GM18519 (cell line): ENCODE data around the gene KCNJ14.

Experiments
- ATAC-seq: cut with Tn5 transposase; IDR thresholded peaks from one replicate; pipeline ENCODE4 v1.9.1; 2021; ENCODE audit warnings: mild to moderate bottlenecking, moderate library complexity; ENCODE audit not compliant: unreplicated experiment, low FRiP score

The KCNJ14 gene

DNA sequence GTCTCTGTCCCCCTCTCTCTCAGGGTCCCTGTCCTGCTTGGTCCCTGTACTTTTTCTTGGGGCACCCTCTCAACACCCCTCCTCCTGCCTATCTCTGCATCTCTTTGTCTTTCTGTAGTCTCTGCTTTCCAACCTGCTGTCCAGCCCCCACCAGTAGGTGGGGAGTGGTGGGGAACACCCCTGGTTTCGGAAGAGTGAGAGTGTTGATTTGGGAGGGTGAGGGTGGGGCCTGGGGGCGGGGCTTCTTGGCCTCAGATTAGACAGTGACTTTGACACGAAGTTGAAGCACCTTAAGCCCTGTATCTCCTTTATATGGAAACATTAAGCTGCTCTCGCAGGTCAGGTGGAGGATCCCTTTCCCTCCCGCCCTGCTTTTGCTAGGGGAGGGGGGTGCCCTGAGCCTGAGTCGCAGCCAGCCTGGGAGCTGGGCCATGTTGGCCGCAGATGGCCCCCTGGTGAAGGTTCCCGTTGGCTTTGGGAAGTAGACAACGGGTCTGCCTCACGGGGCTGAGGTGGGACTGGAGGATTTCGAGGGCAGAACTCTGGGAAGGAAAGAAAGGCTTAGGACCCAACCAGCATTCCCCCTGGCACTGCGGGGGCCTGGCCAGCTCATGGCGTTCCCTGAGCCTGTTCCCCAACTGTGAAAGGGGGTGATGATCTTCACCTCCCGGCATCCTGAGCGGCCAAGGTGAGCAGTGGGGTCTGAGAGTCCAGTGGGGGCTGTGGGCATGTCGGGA is at the start of gene KCNJ14:
Gene KCNJ14, plus strand, starts transcription at position 404 of the 737 bp plus-strand sequence. CDS start 6,151 bp downstream, outside the sequence.
- no peak for ATAC-seq

- no peak for ATAC-seq
Measured at GRCh38 chr19:48405850-48406249, 49.5 kb upstream of the KCNJ14 start.

DNA sequence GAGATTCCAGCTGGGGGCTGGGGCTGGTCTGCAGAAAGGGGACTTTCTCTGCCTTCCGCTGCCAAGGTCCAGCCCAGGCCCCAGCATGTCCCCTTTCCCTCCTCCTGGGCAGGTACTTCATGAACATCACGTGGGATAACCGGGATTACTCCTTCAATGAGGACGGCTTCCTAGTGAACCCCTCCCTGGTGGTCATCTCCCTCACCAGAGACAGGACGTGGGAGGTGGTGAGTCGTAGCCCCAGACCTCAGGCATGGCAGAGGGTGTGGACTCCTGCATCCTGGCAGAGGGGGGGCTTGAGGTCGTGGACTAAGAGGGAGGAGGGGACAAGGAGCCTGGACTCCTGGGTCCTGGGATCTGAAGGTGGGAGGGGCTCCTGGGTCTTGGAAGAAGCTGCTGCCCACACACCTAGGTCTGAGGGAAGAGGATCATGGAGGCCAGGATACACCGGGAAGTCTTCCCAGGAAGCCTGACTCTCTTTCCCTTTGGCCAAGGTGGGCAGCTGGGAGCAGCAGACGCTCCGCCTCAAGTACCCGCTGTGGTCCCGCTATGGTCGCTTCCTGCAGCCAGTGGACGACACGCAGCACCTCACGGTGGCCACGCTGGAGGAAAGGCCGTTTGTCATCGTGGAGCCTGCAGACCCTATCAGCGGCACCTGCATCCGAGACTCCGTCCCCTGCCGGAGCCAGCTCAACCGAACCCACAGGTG is 41.3 kb upstream of the KCNJ14 start:
- ATAC-seq: no peak

GRCh38 chr19:48415395-48415794 is 40.0 kb upstream of the KCNJ14 start:
- ATAC-seq: no peak

GRCh38 chr19:48415806-48416221 is 39.6 kb upstream of the KCNJ14 start:
- no peak for ATAC-seq

DNA sequence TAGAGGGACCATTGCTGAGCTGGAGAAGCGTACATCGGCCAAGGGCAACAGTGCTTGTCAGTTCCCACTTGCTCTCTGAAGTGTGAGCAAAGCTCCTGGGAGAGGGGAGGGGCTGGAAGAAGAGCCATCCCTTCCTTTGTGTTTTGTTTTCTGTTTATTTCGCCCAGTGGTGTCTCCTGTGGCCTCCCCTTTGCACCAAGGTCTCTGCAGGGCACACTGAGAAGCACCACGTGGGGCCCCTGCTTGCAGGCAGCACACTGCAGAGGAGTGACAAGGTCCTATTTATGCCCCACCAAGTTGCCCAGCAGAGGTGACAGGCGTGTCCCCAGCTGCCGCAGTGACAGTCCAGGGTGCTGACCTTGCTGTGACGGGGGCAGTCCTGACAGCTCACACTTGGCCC is 38.0 kb upstream of the KCNJ14 start:
- no peak for ATAC-seq

GRCh38 chr19:48418317-48419064 is 36.9 kb upstream of the KCNJ14 start:
- no peak for ATAC-seq

- no peak for ATAC-seq
Measured at GRCh38 chr19:48419158-48419920, 36.0 kb upstream of the KCNJ14 start.

DNA sequence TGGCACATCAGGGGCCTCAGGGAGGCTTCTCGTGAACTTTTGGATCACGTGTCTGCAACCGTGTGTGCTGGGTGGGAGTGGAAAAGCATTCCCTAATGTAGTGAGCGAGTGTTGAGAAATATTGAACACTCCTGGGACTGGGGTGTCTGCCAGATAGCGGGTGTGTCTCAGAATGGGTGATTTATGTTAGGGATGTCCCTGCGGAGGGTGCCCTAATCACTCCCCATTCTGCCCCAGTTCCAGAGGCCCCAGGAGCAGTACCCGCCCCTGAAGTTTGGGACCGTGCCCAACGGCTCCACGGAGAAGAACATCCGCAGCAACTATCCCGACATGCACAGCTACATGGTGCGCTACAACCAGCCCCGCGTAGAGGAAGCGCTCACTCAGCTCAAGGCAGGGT is 33.8 kb upstream of the KCNJ14 start:
- no peak for ATAC-seq

DNA sequence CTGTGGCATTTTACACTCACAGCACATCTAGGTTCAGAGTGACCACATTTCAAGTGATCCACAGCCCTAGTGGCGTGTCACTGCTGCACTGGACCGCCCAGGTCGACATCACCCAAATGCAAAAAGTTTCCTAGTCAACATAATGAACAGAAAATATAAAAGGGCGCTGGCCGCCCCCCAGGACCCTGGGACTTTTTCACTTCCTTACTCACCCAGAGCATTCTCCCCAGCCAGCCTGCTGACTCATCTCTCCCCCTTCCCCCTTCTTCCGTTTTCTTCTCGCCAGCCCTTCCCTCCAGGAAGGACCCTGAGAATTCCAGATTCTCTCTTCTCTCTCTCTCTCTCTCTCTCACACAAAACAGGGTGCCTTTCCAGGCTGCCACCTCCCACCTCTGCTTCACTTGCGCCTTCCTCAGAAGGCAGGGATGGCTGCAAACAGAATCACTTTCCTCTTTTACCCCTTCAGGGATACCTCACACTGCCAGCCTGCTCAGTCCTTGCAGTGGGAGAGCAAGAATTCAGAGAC is 30.6 kb upstream of the KCNJ14 start:
- no peak for ATAC-seq

DNA sequence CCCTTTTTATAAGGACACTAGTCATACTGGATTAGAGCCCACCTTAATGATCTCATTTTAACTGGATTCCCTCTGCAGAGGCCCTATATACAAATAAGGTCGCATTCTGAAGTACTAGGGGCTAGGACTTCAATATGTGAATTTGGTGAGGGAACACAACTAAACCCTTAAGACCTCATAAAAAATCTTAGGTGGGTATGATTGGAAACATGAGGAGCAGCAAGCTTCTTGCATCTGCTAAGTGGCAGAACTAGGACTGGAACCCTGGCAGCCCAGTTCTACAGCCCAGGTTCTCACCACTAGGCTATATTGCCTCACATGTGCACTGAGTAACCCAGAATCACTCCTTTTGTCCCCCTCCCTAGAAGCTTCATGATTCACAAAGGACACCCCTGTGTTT is 26.7 kb upstream of the KCNJ14 start:
- ATAC-seq: no peak

GRCh38 chr19:48433337-48433736 is 22.0 kb upstream of the KCNJ14 start:
- no peak for ATAC-seq

GRCh38 chr19:48436586-48436985 is 18.8 kb upstream of the KCNJ14 start:
- no peak for ATAC-seq

GRCh38 chr19:48441360-48442050 is 13.9 kb upstream of the KCNJ14 start:
- no peak for ATAC-seq

GRCh38 chr19:48442116-48443035 is 13.0 kb upstream of the KCNJ14 start:
- ATAC-seq: no peak

GRCh38 chr19:48443256-48443655 is 12.1 kb upstream of the KCNJ14 start:
- ATAC-seq: no peak

- no peak for ATAC-seq
Measured at GRCh38 chr19:48443731-48444128, 11.6 kb upstream of the KCNJ14 start.

- ATAC-seq: no peak
Measured at GRCh38 chr19:48444129-48444935, 11.0 kb upstream of the KCNJ14 start.
